ENCODE data around the gene ACBD4. TPM values are rescaled to one million over a fixed set of nuclear protein-coding genes. Genes with fewer than 3 reads are reported as not detected.
A peak's percentile ranks its signal among the peaks of the same experiment; 100 is the strongest.

The ACBD4 gene
- total and polyA plus RNA-seq, 4 donors: 7.8 to 15.7 (median 12.7) TPM

- H3K4me1 ChIP-seq (ENCODE audit: control insufficient read depth in 5 of 5, insufficient read depth in 5 of 5, low read length in 5 of 5): peaks cover 0 to 22% (median 4%) of the 10 kb centered on the region in 5 donors
- ATAC-seq (ENCODE audit: insufficient read depth, low FRiP score) (no peak), DNase-seq (no peak)
- no peak for TF ChIP-seq CTCF (IDR thresholded peaks at IDR 0.05; ENCODE audit: control extremely low read depth, extremely low read depth)
- peaks cover 0 to 11% (median 0%) of the 10 kb centered on the region in 4 donors for H3K36me3 ChIP-seq (ENCODE audit: control insufficient read depth in 4 of 4, insufficient read depth in 4 of 4, low read length in 4 of 4)
- H3K27me3 ChIP-seq (ENCODE audit: control insufficient read depth in 3 of 3, insufficient read depth in 3 of 3, low read length in 2 of 3): no peaks in the 10 kb centered on the region
- H3K27ac ChIP-seq (ENCODE audit: low read depth in 1 of 2, low read length in 1 of 2): no peak overlapping the region
- H3K4me3 ChIP-seq: no peak overlapping the region
- no peak overlapping the region for H3K9ac ChIP-seq (ENCODE audit: insufficient read depth in 1 of 2, low read length in 2 of 2)
- H3K9me3 ChIP-seq (ENCODE audit: control insufficient read depth in 4 of 4, insufficient read depth in 3 of 4, low read length in 3 of 4): no peaks in the 10 kb centered on the region
- 91 to 92% methylated on average over 14 of the region's 14 CpGs for WGBS, 2 donors
Measured at GRCh38 chr17:45138911-45139532, 3.5 kb downstream of the ACBD4 start.

- H3K9me3 ChIP-seq (ENCODE audit: control insufficient read depth in 4 of 4, insufficient read depth in 3 of 4, low read length in 3 of 4): no peaks in the 10 kb centered on the region
- no peak overlapping the region for H3K4me3 ChIP-seq
- H3K36me3 ChIP-seq (ENCODE audit: control insufficient read depth in 4 of 4, insufficient read depth in 4 of 4, low read length in 4 of 4): peaks cover 0 to 11% (median 0%) of the 10 kb centered on the region in 4 donors
- peaks cover 0 to 26% (median 4%) of the 10 kb centered on the region in 5 donors for H3K4me1 ChIP-seq (ENCODE audit: control insufficient read depth in 5 of 5, insufficient read depth in 5 of 5, low read length in 5 of 5)
- DNase-seq: no peak
- TF ChIP-seq CTCF (IDR thresholded peaks at IDR 0.05; ENCODE audit: control extremely low read depth, extremely low read depth): no peak
- 86 to 87% methylated on average over 4 of the region's 4 CpGs for WGBS, 2 donors
- H3K27me3 ChIP-seq (ENCODE audit: control insufficient read depth in 3 of 3, insufficient read depth in 3 of 3, low read length in 2 of 3): no peaks in the 10 kb centered on the region
- no peak for ATAC-seq (ENCODE audit: insufficient read depth, low FRiP score)
- no peak overlapping the region for H3K9ac ChIP-seq (ENCODE audit: insufficient read depth in 1 of 2, low read length in 2 of 2)
- no peak overlapping the region for H3K27ac ChIP-seq (ENCODE audit: low read depth in 1 of 2, low read length in 1 of 2)
Measured at GRCh38 chr17:45139533-45139920, 4.0 kb downstream of the ACBD4 start.

GRCh38 chr17:45143094-45143670 is 7.7 kb downstream of the ACBD4 start:
- Histone ChIP-seq H3K27me3 (ENCODE audit: control insufficient read depth in 3 of 3, insufficient read depth in 3 of 3, low read length in 2 of 3) (no peaks in the 10 kb centered on the region), H3K27ac (ENCODE audit: low read depth in 1 of 2, low read length in 1 of 2) (peak overlapping the region; percentile 82 to 88), H3K9me3 (ENCODE audit: control insufficient read depth in 4 of 4, insufficient read depth in 3 of 4, low read length in 3 of 4) (no peaks in the 10 kb centered on the region), H3K36me3 (ENCODE audit: control insufficient read depth in 4 of 4, insufficient read depth in 4 of 4, low read length in 4 of 4) (peaks cover 0 to 7% (median 0%) of the 10 kb centered on the region in 4 donors), H3K4me3 (no peak overlapping the region), H3K4me1 (ENCODE audit: control insufficient read depth in 5 of 5, insufficient read depth in 5 of 5, low read length in 5 of 5) (peaks cover 0 to 30% (median 5%) of the 10 kb centered on the region in 5 donors), H3K9ac (ENCODE audit: insufficient read depth in 1 of 2, low read length in 2 of 2) (peak overlapping the region in 1 of 2 donors; percentile 32)
- no peak for TF ChIP-seq CTCF (IDR thresholded peaks at IDR 0.05; ENCODE audit: control extremely low read depth, extremely low read depth)
- DNase-seq (no peak), ATAC-seq (ENCODE audit: insufficient read depth, low FRiP score) (no peak)
- WGBS, 2 donors: 86 to 89% methylated on average over 13 of the region's 13 CpGs

Data from lung (tissue), 12 donors.